Tongue (tissue), 2 donors: ENCODE measurements around the gene CEMIP2. TPM values are rescaled to one million over a fixed set of nuclear protein-coding genes. Genes with fewer than 3 reads are reported as not detected.
"Not testable (repeated sequence)": the region's sequence is repeated elsewhere in the genome, so short reads cannot be mapped to it uniquely, and the experiment has no call there.

Experiments used
- DNase-seq: peaks from one replicate; pipeline ENCODE4 v3.0.0-alpha.2; 2015
- total RNA-seq: library from RNA; depleted of rRNA; stranded (reverse); fragments of >200 nt; gene quantifications from one replicate; pipeline ENCODE4 v1.2.3, GENCODE V29; 2014

The CEMIP2 gene
- total RNA-seq, 1 donor from 2014 or later = 44.5 TPM

DNA sequence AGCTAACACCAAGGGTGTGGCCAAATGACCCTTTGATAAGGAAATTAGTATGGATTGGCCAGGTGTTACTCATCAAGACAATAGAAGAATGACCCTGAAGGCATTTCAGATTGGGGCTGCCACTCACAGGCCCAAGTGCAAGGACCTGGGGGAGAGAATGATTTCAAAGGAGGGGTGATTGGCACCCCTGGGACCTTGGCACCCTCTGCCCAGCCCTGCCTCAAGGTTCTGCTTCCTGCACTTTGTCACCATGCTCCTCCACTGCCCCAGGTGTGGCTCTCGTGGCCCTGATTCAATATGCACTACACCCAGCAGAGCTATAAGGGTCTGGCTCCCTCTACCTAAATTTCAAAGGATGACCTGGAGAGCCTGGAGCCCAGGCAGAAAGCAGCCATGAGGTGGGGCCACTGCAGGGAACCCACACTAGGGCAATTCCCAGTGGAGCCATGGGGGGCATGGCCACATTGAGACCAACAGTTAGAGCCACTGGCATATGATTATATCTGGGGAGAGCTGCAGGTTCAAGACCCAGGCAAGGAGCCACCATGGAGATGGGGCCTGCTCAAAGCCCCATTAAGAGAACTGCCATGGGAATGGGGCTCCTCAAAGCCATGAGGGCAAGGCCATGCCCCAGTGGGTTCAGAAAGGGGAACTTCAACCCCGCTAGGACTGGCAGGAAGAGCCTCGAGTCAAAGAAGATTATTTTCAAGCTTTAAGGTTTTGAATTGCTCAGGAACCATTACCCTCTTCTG lies 93.0 kb downstream of the CEMIP2 start:
- no peak for DNase-seq

DNA sequence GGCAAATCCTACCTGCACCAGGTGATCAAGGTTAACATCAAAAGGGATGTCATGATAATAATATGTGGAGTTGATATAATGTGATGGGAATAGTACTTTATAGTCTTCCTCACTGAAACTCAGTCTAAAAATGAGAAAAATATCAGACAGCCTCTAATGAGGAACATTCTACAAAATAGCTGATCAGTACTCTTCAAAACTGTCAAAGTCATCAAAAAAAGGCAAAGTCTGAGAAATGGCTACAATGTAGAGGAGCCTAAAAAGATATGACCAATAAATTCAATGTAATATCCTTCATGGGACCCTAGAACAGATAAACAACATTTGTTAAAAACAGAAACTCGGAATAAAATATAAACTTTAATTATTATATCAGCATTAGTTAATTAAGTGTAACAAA lies 95.7 kb downstream of the CEMIP2 start:
- no peak for DNase-seq

DNA sequence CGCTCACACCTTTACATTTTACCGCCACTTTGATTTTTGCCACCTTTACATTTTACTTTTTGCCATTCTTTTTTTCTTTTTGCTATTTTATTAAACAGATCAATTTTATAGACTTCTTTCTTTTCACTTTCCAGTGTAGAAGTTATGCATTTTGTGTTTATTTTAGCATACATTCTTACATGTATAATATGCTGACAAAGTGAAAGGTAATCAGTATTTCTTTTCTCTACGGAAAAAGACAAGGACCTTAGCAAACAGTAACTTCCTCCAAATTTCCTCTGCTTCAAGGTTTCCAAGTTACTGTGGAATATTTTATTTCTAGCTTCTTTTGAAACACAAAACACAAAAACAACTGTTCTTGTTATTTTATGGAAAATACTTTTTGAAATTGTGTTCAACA lies 97.0 kb downstream of the CEMIP2 start:
- DNase-seq = no peak

DNA sequence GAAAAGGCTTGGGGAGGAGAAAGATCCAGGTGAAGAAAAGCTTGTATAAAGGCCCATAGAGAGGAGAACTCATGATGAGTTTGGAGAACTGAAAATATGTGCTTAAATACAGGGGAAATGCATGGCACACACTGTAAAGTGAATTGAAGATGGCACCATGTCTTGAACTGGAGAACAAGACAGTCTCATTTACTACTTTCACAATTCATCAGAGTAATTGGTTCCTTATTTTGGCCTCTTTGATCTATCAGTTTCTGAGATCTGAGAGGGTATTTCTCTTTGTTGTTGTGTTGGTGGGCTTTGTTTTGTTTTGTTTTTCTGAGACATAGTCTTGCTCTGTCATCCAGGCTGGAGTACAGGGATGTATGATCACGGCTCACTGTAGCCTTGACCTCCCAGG lies 98.2 kb downstream of the CEMIP2 start:
- no peak for DNase-seq

DNA sequence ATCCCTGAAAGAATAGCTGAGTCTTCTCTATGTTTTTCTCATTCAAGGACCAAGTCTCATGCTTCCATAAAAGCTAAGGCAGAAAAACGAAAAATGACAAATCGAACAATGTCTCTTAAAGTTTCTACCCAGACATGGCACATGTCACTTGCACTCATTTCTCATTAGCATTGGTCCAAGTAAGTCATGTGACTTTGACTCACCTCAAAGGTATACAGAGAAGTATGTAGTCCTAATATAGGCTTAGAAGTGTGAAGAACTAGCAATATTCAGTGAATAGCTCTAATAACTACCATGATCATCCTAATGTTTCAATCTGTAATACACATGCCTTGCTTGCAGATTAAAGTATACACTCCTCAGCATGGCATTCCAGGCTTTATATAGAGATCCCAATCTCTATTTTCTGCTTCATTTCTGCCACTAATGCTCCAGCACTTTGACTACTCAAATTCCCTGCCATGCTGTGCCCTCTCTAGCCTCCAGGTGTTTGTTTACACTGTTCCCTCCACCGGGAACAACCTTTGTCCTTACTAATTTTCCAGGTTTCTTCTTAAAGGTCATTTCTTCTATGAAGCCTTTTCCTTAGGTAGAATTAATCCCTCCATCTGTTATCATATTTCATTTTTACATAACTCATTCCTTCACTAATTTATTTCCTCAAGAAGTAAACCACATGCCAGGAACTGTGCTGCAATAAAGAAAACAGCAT lies 98.9 kb downstream of the CEMIP2 start:
- DNase-seq = no peak

DNA sequence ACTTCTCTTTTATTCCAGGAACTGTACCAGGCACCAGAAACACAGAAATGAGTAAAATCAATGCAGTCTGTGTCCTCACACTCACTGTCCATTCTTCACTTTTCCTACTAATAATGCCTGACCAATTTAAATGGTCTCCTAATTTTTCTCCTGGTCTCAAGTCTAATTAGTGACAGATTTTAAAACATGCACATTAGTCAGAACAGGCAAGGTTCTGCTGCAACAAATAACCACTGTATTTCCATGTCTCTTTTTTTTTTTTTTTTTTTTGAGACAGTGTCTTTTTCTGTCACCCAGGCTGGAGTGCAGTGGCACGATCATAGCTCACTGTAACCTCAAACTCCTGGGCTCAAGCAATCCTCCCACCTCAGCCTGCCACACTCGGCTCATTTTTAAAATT lies 99.6 kb downstream of the CEMIP2 start:
- no peak for DNase-seq

DNA sequence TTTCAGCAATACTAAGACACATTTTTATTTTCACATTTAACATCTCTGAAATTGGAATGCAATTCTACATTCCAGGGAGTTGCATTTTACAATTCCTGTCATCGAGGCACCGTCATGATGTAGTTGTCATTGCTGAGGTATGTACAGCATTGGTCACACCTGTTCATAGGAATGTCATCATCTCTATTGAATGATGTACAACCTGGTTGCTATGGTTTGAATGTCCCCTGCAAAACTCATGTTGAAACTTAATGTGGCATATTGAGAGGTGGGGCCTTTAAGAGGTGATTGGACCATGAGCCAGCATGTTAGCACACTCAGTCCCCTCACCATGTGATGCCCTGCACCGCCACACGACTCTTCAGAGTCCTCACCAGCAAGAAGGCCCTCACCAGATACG lies 103.1 kb downstream of the CEMIP2 start:
- DNase-seq = no peak

DNA sequence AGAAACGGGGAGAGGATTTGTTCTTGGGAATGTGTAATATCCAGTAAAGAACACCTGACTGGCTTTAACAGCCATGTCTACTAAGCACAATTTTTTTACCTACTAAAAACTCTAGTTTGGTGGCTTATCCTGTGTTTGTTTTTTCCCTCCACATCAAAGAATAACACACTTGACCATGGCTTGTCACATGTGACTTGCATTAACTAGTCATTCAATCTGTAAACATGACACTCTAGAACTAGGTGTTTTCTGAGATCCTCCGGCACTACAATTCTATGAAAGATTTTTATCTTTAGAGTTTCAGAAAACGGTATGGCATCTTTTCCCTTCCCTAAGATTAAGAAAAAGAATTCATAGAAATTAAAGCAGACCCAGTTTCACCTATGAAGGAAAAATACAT lies 103.7 kb downstream of the CEMIP2 start:
- no peak for DNase-seq

DNA sequence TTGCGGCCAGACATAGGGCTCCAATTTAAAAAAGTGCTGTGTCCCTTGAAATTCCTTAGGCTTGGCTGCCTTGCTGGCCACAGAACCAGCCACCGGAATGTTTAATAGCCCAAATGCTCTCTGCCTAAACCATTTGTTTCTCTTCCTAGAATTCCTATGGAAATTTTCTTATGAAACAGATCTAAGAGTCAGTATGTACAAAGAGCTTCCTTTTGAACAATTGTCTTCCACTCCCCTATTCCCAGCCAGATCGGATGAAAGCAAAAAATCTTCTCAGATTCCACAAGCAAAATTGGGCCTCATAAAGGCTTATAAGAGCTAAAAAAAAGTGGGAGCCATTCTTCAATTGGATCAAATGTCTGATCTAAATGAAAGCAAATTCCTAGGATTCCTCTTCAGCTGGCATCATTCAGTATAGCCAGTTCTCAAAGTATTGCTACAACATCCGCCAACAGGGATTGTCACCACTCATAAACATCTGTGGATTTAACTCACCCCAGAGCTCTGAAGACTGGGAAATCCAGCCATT lies 104.3 kb downstream of the CEMIP2 start:
- peak; percentile 83 for DNase-seq

DNA sequence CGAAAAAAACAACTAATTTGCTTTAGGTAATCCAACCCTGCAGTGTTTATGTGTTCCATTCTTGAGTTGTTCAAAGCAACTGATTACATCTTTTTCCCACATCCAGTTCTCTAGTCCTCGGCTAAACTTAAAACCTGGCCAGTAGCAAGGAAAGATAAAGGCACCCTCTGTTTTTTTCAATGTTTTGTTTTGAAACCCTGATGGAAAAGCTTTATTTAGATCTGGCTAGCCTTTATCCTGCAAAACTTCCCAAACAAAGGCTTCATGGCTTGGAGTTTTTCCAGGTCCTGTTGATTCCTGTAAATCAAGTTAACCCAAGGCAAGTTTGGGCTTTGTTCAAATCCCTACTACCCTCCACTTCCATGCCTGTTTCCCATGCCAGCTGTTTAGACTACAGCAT lies 105.1 kb downstream of the CEMIP2 start:
- DNase-seq = peak; percentile 70

DNA sequence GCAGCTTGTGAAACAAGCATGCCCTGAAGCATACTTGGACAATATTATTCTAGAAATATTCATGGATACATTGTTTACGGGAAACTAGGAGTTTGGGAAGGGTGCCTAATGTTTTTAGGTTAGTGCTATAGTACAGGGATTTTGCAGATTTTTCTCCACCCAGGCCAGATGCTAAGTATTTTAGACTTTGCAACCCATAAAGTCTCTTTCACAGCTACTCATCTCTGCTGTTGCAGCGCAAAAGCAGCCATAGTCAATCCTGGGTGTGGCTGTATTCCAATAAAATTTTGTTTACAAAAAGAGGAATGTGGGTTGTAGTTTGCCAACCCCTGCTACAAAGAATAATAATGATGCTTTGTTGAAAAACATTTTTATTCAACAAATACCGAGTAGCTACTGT lies 106.2 kb downstream of the CEMIP2 start:
- DNase-seq = no peak

DNA sequence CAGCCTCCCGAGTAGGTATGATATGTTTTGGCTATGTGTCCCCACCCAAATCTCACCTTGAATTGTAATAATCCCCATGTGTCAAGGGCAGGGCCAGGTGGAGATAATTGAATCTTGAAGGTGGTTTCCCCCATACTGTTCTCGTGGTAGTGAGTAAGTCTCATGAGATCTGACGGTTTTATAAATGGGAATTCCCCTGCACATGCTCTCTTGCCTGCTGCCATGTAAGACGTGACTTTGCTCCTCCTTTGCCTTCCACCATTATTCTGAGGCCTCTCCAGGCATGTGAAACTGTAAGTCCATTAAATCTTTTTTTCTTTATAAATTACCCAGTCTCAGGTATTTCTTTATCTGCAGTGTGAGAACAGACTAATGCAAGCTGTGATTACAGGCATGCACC lies 111.0 kb downstream of the CEMIP2 start:
- DNase-seq = not testable (repeated sequence)

DNA sequence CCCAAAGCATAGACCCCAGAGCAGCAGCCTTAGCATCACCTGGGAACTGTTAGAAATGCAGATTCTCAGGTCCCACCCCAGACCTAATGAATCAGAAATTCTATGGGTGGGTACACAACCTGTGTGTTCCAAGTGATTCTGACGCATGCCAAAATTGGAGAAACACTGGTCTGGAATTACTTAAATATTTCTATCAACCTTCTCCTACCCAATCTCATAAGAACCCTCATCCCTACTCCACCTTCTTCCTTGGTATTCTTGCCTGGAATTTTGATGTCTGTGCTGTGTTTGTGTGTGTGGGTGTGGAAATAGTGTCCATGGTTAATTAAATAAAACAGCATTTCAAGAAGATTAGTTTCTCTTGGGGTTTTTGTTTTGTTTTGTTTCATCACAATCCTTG lies 111.8 kb downstream of the CEMIP2 start:
- DNase-seq = no peak

DNA sequence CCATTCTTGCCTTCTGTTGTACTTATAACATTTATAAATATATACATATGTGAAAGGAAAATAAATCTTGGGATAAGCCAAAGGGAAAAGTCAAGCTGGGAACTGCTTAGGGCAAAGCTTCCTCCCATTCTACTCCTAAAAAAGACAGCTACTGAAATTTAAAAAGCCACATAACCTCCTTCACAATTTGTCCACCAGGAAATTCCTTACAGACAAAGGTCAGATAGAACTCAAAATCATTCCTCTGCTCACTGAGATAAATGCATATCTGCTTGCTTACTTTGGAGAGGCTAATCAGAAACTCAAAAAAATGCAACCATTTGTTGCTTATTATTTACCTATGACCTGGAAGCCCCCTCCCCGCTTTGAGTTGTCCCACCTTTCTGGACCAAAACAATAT lies 112.5 kb downstream of the CEMIP2 start:
- DNase-seq = no peak

DNA sequence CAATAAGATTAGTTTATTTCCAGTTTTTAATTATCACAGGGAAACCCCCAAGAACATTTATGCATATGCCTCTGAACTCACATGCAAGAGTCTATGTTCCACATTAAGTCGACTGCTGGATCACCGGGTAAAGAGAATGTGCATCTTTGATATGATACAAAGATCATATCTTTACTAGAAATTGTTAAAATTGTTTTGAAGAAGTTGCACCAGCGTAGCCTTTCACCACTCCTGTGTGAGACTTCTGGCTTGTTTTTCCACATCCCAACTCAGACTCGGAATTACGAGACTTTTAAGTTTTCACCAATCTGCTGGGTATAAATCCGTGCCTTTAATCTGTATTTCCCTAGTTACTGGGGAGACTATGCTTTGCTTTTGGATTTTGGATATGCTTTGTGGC lies 113.2 kb downstream of the CEMIP2 start:
- no peak for DNase-seq

DNA sequence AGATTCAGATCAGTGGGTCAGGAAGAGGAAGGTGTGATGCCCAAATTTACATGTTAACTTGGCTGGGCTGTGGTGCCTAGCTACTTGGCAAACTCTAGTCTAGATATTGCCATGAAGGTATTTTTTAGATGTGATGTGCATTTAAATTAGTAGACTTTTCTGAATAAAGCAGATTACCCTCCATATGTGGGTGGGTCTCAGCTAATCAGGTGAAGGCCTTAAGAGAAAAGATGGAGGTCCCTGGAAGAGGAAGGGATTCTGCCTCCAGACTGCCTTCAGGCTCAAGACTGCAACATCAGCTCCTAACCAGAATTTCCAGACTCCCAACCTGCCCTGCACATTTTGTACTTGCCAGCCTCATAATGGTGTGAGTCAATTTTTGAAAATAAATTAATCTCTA lies 115.8 kb downstream of the CEMIP2 start:
- DNase-seq = no peak

DNA sequence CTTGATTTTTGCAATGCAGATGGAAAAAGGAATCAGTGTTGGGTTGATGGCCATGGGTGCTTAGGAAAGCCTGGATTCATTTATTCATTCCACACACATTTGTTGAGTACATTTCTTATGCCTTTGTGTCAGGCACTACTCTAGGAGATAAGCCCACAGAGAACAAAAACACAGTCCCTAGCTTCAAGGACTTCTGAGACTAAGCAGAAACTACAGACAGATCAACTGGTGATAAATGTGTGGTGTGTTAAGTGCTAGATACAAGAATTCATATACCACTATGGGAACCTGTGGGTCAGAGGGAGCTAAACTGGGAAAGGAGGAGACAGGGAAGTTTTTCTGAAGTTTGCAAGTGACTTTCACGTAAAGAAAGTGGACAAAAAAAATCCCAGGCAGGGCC lies 119.9 kb downstream of the CEMIP2 start:
- no peak for DNase-seq

DNA sequence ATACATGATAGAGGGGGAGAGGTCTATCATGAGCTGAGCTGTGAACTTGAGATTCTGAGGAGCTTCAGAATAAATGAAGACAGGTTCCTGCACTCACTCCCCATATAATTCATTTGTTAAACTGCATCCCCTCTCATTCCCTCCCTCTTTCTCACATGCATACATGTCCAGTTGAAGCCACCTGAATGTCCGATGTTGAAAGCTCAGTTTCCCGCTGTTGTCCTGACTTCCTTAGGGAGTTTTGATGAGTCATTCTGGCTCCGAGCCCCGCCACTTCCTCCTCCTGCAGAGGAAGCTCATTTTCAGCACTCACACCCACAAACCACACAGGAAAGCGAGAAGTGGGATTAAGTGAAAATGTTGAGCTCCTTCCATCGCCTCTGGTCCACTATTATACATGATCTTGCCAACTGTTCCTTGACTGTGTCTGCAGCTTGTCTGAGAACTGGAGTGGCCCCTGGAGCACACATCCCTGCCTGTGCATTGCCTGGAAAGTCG lies 121.2 kb downstream of the CEMIP2 start:
- DNase-seq = peak; percentile 73

DNA sequence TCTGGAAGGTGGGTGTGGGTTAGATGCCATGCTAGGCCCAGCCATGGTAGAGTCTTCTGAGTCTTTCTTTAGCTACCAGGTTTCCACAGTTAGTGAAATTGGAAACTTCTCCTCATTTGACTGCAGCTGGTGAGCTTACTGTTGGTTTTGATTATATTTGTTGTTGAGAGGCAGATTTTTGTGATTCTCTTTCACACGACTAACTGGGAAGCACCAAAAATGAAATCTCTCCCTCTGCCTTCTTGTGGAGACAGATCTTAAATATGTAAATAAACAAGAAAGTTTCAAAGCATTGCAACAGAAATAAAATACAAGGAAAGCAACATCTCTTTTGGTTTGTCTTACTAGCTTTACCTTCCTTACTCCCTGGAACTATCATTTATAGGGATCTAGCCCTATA lies 122.2 kb downstream of the CEMIP2 start:
- no peak for DNase-seq

DNA sequence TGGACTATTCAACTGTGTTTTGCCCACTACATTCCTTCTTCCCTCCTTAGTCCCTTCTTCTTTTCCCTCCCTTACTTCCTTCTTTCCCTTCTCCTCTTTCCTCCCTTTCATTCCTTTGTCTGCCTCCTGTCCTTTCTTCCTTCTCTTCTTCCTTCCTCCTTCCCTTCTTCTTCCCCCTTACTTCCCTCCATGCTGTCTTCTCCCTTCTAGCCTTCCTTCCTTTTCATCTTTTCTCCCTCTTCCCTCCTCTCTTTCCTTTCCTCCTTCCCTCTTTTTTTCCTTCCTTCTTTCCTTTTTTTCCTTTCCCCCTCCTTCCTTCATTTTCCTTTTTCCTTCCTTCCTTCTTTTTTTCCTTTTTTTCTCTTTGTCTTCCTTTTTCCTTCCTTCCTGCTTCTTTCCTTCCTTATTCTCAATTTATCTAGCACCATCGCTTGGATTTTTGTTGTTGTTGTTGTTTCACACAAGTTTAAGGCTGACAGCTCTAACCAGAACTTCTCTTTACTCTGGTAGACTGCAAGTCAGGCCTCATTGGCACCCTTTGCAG lies 123.4 kb downstream of the CEMIP2 start:
- no peak for DNase-seq

DNA sequence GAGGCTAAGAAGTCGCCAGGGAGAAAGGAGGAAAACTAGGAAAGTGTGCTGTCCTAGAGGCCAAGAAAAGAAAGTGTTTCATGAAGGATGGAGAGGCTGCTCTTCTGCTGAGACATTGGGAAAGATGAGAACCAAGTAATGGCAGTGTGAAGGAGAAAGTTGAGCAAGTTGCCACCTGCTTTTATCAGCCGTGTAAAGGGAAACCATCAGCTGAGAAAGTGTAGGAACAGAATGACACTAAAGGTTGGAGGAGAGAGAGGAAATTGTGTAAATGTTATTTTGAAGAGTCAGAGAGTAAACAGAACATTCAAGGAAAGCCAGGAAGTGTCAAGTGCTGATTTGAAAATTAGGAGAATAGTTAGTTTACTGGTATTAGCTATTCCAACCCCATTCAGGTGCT lies 125.0 kb downstream of the CEMIP2 start:
- no peak for DNase-seq

DNA sequence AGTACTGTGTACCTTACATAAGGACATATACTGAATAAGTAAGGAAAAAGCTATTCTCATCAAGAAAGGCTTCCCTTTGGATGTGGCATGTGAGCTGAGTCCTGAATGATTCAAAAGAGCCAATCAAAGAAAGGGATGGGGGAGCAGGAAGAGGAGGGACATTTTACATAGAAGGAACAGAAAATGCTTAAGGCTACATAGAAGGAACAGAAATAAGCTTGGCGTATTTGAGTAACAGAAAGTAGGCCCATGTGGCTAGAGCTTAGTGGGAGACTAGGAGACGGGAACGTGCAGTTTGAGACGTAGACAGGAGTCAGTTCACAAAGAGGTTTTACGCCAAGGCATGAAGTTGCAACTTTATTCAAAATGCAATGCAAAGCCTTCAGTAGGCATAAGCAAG lies 126.3 kb downstream of the CEMIP2 start:
- DNase-seq = no peak

DNA sequence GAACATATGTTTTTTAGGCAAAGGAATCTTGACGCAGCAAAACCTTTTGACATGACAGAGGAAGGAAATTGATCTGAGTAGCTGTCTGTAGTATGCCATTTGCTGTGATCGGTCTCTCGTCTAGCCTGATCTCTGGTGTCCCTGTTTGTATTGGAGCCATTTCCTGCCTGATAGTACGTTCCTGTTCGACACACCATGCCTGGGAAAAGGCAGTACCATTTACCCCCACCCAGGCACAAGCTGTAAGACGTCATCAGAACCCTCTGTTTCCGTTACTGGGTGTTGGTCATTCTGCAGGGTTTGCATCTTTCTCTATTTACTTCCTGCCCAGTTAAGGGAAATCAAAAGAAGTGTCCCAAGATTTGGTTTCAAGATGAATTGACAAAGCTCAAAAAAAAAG lies 129.7 kb downstream of the CEMIP2 start:
- no peak for DNase-seq
